Common myeloid progenitor, CD34-positive (primary cell): ENCODE measurements around the gene PIF1.
A peak's percentile ranks its signal among the peaks of the same experiment; 100 is the strongest.
"Not testable (repeated sequence)": the region's sequence is repeated elsewhere in the genome, so short reads cannot be mapped to it uniquely, and the experiment has no call there.

Experiments used
- CTCF ChIA-PET: fragments of 350-600 bp; sonication (Branson Sonifier 250); formaldehyde crosslinking; loops from one replicate; lab custom pipeline; 2021; ENCODE audit warnings: antibody characterized with exemption; lab: Charles Lee
- POLR2A ChIA-PET: fragments of 350-600 bp; sonication (Branson Sonifier 250); formaldehyde crosslinking; loops from one replicate; lab custom pipeline; 2021; ENCODE audit warnings: antibody characterized with exemption; lab: Charles Lee
- DNase-seq, 3 donors: peaks; one replicate each; pipeline versions ENCODE4 v3.0.0 to v3.0.0-alpha.2; 2013
- H3K27ac ChIP-seq, 2 experiments: 1 replicate in 1 of 2; 2 replicates in 1 of 2; pipeline ENCODE4 v1.7.0; 2013; ENCODE audit warnings: inconsistent platforms in 2 of 2, low read length in 2 of 2, mild to moderate bottlenecking in 2 of 2, low read depth in 1 of 2, moderate library complexity in 1 of 2; ENCODE audit not compliant: severe bottlenecking in 2 of 2, insufficient read depth in 1 of 2, poor library complexity in 1 of 2
- H3K27me3 ChIP-seq, 5 experiments: replicated peaks in 2 of 5; 1 replicate in 3 of 5; 2 replicates in 2 of 5; pipeline versions ENCODE4 v1.6.1 to v1.7.0; 2013; ENCODE audit warnings: low read length in 4 of 5, mild to moderate bottlenecking in 2 of 5, moderate library complexity in 2 of 5, inconsistent platforms in 1 of 5; ENCODE audit not compliant: insufficient read depth in 5 of 5, control insufficient read depth in 4 of 5
- H3K36me3 ChIP-seq, 4 experiments: 1 replicate in 2 of 4; 2 replicates in 2 of 4; pipeline versions ENCODE4 v1.6.1 to v1.7.0; 2013; ENCODE audit warnings: low read length in 3 of 4, control low read depth in 1 of 4, mild to moderate bottlenecking in 1 of 4; ENCODE audit not compliant: control insufficient read depth in 4 of 4, insufficient read depth in 4 of 4
- H3K4me1 ChIP-seq, 4 experiments: 1 replicate in 3 of 4; 2 replicates in 1 of 4; pipeline versions ENCODE4 v1.6.1 to v1.7.1; 2013; ENCODE audit warnings: low read length in 3 of 4, mild to moderate bottlenecking in 3 of 4, control low read depth in 1 of 4, inconsistent platforms in 1 of 4, moderate library complexity in 1 of 4; ENCODE audit not compliant: control insufficient read depth in 4 of 4, insufficient read depth in 4 of 4; ENCODE audit errors: control extremely low read depth in 1 of 4
- H3K4me3 ChIP-seq, 7 experiments: 1 replicate in 4 of 7; 2 replicates in 3 of 7; pipeline versions ENCODE4 v1.5.1 to v1.7.0; 2013; ENCODE audit warnings: mild to moderate bottlenecking in 7 of 7, low read length in 6 of 7, moderate library complexity in 6 of 7, inconsistent platforms in 2 of 7, low read depth in 2 of 7, control low read depth in 1 of 7; ENCODE audit not compliant: insufficient read depth in 4 of 7, control insufficient read depth in 1 of 7; ENCODE audit errors: extremely low read depth in 1 of 7
- H3K9me3 ChIP-seq, 5 experiments: 1 replicate in 4 of 5; 2 replicates in 1 of 5; pipeline versions ENCODE4 v1.6.1 to v1.7.1; 2013; ENCODE audit warnings: low read length in 4 of 5, mild to moderate bottlenecking in 2 of 5, inconsistent platforms in 1 of 5, low read depth in 1 of 5, moderate library complexity in 1 of 5; ENCODE audit not compliant: control insufficient read depth in 4 of 5, insufficient read depth in 2 of 5; ENCODE audit errors: control extremely low read depth in 1 of 5
- WGBS: methylation state at CpG from one replicate; pipeline ENCODE4 v1.1.5; 2013; ENCODE audit not compliant: insufficient coverage; 5-methylcytosine and 5-hydroxymethylcytosine counted together

The PIF1 gene

DNA sequence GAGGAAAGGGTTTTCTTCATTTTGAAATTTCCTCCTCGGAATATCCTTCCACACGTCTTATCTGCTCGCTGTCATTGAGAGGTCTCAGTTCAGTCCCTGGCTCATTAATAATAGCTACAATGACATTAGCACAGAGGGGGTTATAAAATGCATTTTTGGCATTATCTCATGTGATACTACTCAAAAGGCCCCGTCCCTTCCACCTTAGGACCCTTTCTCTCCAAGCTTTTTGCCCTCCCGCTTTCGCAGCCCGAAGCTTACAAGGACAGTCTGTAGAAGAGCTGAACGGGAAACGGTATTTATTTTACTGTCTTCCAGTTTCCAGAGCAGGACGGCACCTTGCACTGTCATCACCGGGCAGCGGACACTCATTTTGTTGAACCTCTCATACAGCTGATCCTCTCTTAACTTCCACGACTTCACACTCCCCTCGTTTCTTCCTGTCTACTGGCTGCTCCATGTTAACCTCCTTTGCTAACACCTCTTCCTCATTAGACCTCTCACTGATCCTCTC, 10.6 kb upstream of the PIF1 start:
- peak overlapping the region in 1 of 2 experiments; percentile 25 for H3K27ac ChIP-seq
- H3K4me3 ChIP-seq: peak overlapping the region in 3 of 7 experiments; percentile 29 to 42 (median 40)
- peaks cover 7 to 51% (median 24%) of the 10 kb centered on the region in 4 experiments for H3K4me1 ChIP-seq

DNA sequence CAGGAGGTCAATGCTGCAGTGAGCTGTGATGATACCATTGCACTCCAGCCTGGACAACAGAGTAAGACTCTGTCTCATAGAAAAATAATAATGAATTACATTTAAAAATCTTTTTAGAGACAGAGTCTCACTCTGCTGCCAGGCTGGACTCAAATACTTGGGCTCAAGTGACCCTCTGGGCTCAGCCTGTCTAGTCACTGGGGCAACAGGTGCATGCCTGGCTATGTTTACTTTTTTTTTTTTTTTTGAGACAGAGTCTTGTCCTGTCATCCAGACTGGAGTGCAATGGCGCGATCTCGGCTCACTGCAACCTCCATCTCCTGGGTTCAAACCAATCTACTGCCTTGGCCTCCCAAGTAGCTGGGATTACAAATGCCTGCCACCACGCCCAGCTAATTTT, 8.2 kb upstream of the PIF1 start:
- H3K27me3 ChIP-seq: no peaks in the 10 kb centered on the region
- ChIA-PET CTCF (interaction anchor here (0.8 to 0.9 kb wide), 2 partner anchors 54 to 103 kb away, joined by 3 read pairs; no protein-coding TSS in a partner anchor), POLR2A (no interaction called here)
- no peaks in the 10 kb centered on the region for H3K36me3 ChIP-seq
- no peak for DNase-seq
- H3K4me1 ChIP-seq: peaks cover 7 to 29% (median 17%) of the 10 kb centered on the region in 4 experiments
- WGBS: 98% methylated on average over 4 of the region's 4 CpGs
- no peak overlapping the region for H3K27ac ChIP-seq
- H3K9me3 ChIP-seq: no peaks in the 10 kb centered on the region
- H3K4me3 ChIP-seq: no peak overlapping the region

More for the DNA sequence above, 10.6 kb upstream of the PIF1 start:
- H3K36me3 ChIP-seq: no peaks in the 10 kb centered on the region
- H3K9me3 ChIP-seq: no peaks in the 10 kb centered on the region
- no peaks in the 10 kb centered on the region for H3K27me3 ChIP-seq
- ChIA-PET POLR2A (interaction anchor here (0.6 kb wide), 1 partner anchor 150 kb away, joined by 4 read pairs; no protein-coding TSS in a partner anchor), CTCF (interaction anchor here (1.1 to 2.0 kb wide), 11 partner anchors 9 to 105 kb away, joined by 3 to 17 read pairs (median 5); no protein-coding TSS in a partner anchor)
- no peak for DNase-seq
- WGBS: 72% methylated on average over 13 of the region's 14 CpGs

DNA sequence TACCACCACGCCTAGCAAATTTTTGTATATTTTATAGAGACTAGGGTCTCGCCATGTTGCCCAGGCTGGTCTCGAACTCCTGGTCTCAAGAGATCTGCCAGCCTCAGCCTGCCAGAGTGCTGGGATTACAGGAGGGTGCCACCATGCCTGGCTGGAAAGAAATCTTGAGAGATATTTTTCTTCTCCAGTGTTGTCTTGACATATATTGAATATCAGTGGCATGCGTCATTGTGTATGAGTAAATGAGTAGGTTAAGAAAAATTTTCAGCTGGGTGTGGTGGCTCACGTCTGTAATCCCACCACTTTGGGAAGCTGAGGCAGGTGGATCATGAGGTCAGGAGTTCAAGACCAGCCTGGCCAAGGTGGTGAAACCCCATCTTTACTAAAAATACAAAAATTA, 3.5 kb upstream of the PIF1 start:
- DNase-seq: no peak
- peaks cover 0 to 11% (median 2%) of the 10 kb centered on the region in 5 experiments for H3K27me3 ChIP-seq
- no peak overlapping the region for H3K27ac ChIP-seq
- WGBS: 100% methylated on average over 2 of the region's 5 CpGs
- peaks cover 2 to 23% (median 20%) of the 10 kb centered on the region in 4 experiments for H3K4me1 ChIP-seq
- no peak overlapping the region for H3K4me3 ChIP-seq
- POLR2A ChIA-PET: no interaction called here
- H3K9me3 ChIP-seq: no peaks in the 10 kb centered on the region
- CTCF ChIA-PET: interaction anchor here (2.1 kb wide), 1 partner anchor 15 kb away, joined by 4 read pairs; no protein-coding TSS in a partner anchor
- H3K36me3 ChIP-seq: no peaks in the 10 kb centered on the region

DNA sequence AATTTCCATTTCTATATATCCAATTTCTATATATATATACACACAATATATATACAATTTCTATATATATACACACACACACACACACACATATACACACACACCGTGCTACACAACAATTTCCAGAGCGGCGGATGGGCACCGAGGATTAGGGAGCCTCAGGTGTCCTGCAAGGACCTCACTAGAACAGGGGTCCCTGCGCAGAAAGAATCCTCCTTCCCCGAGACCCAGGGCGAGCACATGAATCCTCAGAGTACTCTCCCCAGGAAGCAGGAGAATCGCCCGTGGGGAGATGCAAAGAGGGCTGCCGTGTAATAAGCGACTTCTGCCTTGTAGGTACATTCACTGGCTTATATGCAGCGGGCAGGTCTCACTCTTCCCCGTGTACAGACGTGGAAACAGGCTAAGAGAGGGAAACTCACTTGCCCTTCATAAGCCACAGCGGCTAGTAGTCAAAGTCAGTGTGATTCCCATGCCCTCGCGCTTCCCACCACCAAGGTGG, 467 bp downstream of the PIF1 start:
- DNase-seq: peak in 1 of 3 donors; percentile 44
- H3K27ac ChIP-seq: no peak overlapping the region
- 3% methylated on average over 14 of the region's 17 CpGs for WGBS
- POLR2A ChIA-PET: interaction anchor here (0.6 to 0.8 kb wide), 2 partner anchors 16 to 69 kb away, joined by 3 read pairs; no protein-coding TSS in a partner anchor
- peaks cover 2 to 27% (median 26%) of the 10 kb centered on the region in 4 experiments for H3K4me1 ChIP-seq
- peaks cover 0 to 15% (median 4%) of the 10 kb centered on the region in 4 experiments for H3K36me3 ChIP-seq
- CTCF ChIA-PET: interaction anchor here (2.0 kb wide), 1 partner anchor 15 kb away, joined by 8 read pairs; no protein-coding TSS in a partner anchor
- H3K9me3 ChIP-seq: no peaks in the 10 kb centered on the region
- H3K4me3 ChIP-seq: peak overlapping the region in 6 of 7 experiments; percentile 58 to 93 (median 66)
- H3K27me3 ChIP-seq: peaks cover 0 to 27% (median 5%) of the 10 kb centered on the region in 5 experiments

DNA sequence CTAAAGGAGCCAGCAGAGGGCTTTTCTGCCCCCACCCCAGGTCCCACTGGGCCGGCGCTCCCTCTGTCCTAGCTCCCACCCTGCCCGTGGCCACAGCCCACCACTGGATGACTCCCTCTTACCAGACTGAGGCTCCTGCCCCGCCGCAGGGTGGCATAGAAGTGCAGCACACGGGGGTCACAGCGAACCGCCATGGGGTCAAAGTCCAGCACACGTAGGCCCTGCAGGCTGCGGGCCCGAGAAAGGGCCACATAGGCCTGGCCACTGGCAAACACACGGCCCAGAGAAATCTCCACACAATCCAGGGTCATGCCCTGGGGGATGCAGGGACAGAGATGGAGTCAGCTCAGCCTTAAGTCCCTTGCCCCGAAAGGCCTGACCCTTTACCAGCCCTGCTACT, 9.0 kb downstream of the PIF1 start:
- Histone ChIP-seq H3K4me3 (no peak overlapping the region), H3K27me3 (no peaks in the 10 kb centered on the region), H3K9me3 (no peaks in the 10 kb centered on the region), H3K27ac (no peak overlapping the region), H3K36me3 (peaks cover 0 to 35% (median 12%) of the 10 kb centered on the region in 4 experiments), H3K4me1 (peaks cover 0 to 9% (median 2%) of the 10 kb centered on the region in 4 experiments)
- no peak for DNase-seq
- ChIA-PET POLR2A (no interaction called here), CTCF (no interaction called here)
- WGBS: 96% methylated on average over 11 of the region's 13 CpGs

DNA sequence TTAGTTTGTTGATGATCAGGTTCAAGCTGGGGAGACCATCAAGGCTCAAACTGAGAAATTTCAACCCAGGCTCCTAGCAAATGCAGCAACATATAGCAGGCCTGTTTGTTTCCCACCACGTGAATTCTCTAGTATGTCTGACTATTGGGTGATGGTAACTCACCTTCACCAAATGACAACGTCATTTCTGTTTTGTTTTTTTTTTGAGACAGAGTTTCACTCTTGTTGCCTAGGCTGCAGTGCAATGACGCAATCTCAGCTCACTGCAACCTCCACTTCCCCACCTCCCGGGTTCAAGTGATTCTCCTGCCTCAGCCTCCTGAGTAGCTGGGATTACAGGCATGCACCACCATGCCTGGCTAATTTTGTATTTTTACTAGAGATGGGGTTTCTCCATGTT, 10.5 kb downstream of the PIF1 start:
- DNase-seq, H3K4me1 ChIP-seq, H3K9me3 ChIP-seq, H3K27me3 ChIP-seq, H3K4me3 ChIP-seq, H3K27ac ChIP-seq: not testable (repeated sequence)
- ChIA-PET POLR2A (interaction anchor here (0.6 kb wide), 2 partner anchors 8 to 17 kb away, joined by 3 read pairs; no protein-coding TSS in a partner anchor), CTCF (interaction anchor here (1.0 to 1.5 kb wide), 2 partner anchors 8 to 12 kb away, joined by 4 read pairs; no protein-coding TSS in a partner anchor)
- WGBS: 94% methylated on average over 3 of the region's 4 CpGs
- peaks cover 0 to 27% (median 8%) of the 10 kb centered on the region in 4 experiments for H3K36me3 ChIP-seq

DNA sequence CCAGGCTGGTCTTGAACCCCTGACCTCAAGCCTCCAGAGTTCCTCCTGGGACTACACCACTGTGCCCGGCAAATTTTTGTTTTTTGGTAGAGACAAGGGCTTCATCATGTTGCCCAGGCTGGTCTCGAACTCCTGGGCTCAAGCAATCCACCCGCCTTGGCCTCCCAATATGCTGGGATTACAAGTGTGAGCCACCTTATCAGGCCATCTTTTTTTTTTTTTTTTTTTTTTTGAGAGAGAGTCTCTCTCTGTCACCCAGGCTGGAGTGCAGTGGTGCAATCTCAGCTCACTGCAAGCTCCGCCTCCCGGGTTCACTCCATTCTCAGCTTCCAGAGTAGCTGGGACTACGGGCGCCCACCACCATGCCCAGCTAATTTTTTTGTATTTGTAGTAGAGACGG, 11.2 kb downstream of the PIF1 start:
- CTCF ChIA-PET: interaction anchor here (1.5 to 3.5 kb wide), 2 partner anchors 8 to 92 kb away, joined by 4 to 10 read pairs; no protein-coding TSS in a partner anchor
- H3K27me3 ChIP-seq, POLR2A ChIA-PET, H3K27ac ChIP-seq, H3K4me1 ChIP-seq, DNase-seq, H3K4me3 ChIP-seq, H3K9me3 ChIP-seq: not testable (repeated sequence)
- 95% methylated on average over 2 of the region's 8 CpGs for WGBS
- H3K36me3 ChIP-seq: peaks cover 0 to 21% (median 6%) of the 10 kb centered on the region in 4 experiments
